GM18907 (cell line): Measurements from ENCODE around the gene LRRIQ1.
"Not testable (repeated sequence)": the region's sequence is repeated elsewhere in the genome, so short reads cannot be mapped to it uniquely, and the experiment has no call there.

Experiments
- ATAC-seq: cut with Tn5 transposase; IDR thresholded peaks from one replicate; pipeline ENCODE4 v1.9.1; 2021; ENCODE audit warnings: mild to moderate bottlenecking, moderate library complexity; ENCODE audit not compliant: unreplicated experiment

LRRIQ1 gene

GRCh38 chr12:85183855-85184254, 147.7 kb downstream of the LRRIQ1 start:
- no peak for ATAC-seq

- ATAC-seq = no peak
These were observed 150.1 kb downstream of the LRRIQ1 start for GRCh38 chr12:85186236-85186635.

- ATAC-seq = no peak
These were observed 152.5 kb downstream of the LRRIQ1 start for GRCh38 chr12:85188619-85189018.

GRCh38 chr12:85190728-85191127, 154.6 kb downstream of the LRRIQ1 start:
- no peak for ATAC-seq

GRCh38 chr12:85203809-85204208, 167.7 kb downstream of the LRRIQ1 start:
- not testable (repeated sequence) for ATAC-seq

- ATAC-seq = no peak
These were observed 170.4 kb downstream of the LRRIQ1 start for GRCh38 chr12:85206543-85206942.

GRCh38 chr12:85224339-85224738, 188.2 kb downstream of the LRRIQ1 start:
- ATAC-seq = not testable (repeated sequence)

GRCh38 chr12:85225501-85225900, 189.3 kb downstream of the LRRIQ1 start:
- no peak for ATAC-seq

GRCh38 chr12:85237327-85237726, 201.2 kb downstream of the LRRIQ1 start:
- ATAC-seq = no peak

GRCh38 chr12:85244561-85244960, 208.4 kb downstream of the LRRIQ1 start:
- no peak for ATAC-seq

- no peak for ATAC-seq
These were observed 217.7 kb downstream of the LRRIQ1 start for GRCh38 chr12:85253853-85254252.

GRCh38 chr12:85257671-85258070, 221.5 kb downstream of the LRRIQ1 start:
- ATAC-seq = no peak

- ATAC-seq = no peak
These were observed 224.3 kb downstream of the LRRIQ1 start for GRCh38 chr12:85260447-85260846.

- no peak for ATAC-seq
These were observed 224.7 kb downstream of the LRRIQ1 start for GRCh38 chr12:85260896-85261295.

GRCh38 chr12:85266356-85266755, 230.2 kb downstream of the LRRIQ1 start:
- no peak for ATAC-seq

GRCh38 chr12:85273381-85274314, 237.5 kb downstream of the LRRIQ1 start:
- ATAC-seq = no peak

- ATAC-seq = no peak
These were observed 238.1 kb downstream of the LRRIQ1 start for GRCh38 chr12:85274315-85274651.

GRCh38 chr12:85275374-85275773, 239.2 kb downstream of the LRRIQ1 start:
- ATAC-seq = no peak

GRCh38 chr12:85277191-85277590, 241.0 kb downstream of the LRRIQ1 start:
- ATAC-seq = no peak

- no peak for ATAC-seq
These were observed 241.9 kb downstream of the LRRIQ1 start for GRCh38 chr12:85277900-85278597.

GRCh38 chr12:85278598-85279448, 242.7 kb downstream of the LRRIQ1 start:
- ATAC-seq = no peak
